NCI-H1694 treated with DMSO at 0.1 percent for 48 hours (cell line): Measurements from ENCODE around the gene BAHCC1.

Experiments
- DNase-seq: peaks from one replicate; lab custom pipeline; 2025; lab: John Stamatoyannopoulos, UW

The BAHCC1 gene

GRCh38 chr17:81427173-81428120 lies 32.2 kb downstream of the BAHCC1 start:
- DNase-seq = peak; percentile 70

- DNase-seq = no peak
These were observed 32.9 kb downstream of the BAHCC1 start for GRCh38 chr17:81428121-81428515.

GRCh38 chr17:81428516-81428915 lies 33.3 kb downstream of the BAHCC1 start:
- DNase-seq = no peak

- peak; percentile 86 for DNase-seq
These were observed 33.9 kb downstream of the BAHCC1 start for GRCh38 chr17:81428948-81429774.

DNA sequence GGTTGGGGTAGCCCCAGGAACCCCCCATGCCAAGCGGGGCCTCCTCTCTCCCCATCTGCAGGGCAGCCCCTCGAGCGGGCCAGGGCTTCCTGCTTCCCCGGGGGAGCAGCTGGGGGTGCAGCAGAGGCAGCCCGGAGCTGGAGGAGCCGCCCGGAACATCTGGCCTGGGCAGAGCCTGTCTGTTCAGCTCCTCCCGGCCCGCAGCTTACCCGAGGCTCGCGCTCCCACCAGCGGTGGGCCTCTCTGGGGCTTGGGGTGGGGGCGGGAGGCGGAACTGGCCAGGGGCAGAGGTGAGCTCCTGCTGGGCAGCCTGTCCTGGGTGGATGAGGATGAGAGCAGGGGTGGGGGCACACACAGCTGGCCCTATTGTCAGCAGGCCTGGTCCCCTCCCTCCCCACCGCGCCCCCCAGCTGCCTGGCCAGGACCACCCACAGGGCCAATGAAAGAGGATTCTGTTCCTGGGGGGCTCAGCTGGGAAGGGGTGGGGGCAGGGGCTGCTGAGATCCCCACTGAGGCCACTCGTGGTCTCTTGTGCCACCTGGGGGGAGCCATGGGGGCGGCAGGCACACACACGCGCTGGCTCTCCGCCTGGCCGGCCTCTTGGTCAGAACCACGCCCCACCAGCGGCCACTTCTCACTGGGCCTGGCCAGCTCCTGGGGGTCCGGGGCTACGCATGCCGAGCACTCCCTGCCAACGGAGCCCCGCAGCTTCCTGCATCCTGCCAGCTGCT lies 34.7 kb downstream of the BAHCC1 start:
- DNase-seq = peak; percentile 58

- DNase-seq = no peak
These were observed 36.6 kb downstream of the BAHCC1 start for GRCh38 chr17:81431545-81432482.

- DNase-seq = peak; percentile 92
These were observed 37.7 kb downstream of the BAHCC1 start for GRCh38 chr17:81432941-81433340.

DNA sequence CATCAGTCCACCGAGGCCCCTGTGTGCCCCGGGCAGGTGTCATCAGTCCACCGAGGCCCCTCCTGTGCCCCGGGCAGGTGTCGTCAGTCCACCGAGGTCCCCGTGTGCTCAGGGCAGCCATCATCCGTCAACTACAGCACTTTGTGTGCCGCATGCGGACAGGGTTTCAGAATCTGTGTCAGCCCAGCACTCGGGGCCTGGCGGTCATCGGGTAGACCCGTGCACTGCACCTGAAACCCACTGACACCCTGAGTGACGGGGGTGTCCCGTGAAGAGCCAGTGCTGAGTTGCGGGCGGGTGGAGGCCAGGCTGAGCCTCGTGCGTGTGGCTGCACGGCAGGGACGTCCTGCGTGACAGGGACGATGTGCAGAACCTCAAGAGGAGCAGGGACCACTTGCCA lies 38.4 kb downstream of the BAHCC1 start:
- DNase-seq = no peak

DNA sequence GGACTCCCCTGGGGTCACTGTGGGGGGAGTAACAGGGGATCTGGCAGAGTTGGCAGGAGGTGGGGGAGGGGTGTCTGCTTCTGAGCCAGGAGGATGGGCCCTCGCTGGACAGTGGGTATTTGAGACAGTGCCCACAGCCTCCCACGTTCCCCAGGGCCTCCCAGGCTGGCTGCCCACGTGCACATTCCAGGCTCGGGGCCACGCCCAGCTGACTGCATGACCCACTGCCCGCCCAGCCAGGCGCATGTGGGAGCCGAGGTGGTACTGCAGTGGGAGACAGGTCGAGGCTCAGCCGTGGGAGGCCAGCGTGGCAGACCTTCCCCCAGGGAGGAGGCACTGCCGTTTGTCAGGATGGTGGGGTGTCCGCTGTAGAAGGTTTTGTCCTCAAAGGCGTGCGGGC lies 38.8 kb downstream of the BAHCC1 start:
- DNase-seq = no peak

DNA sequence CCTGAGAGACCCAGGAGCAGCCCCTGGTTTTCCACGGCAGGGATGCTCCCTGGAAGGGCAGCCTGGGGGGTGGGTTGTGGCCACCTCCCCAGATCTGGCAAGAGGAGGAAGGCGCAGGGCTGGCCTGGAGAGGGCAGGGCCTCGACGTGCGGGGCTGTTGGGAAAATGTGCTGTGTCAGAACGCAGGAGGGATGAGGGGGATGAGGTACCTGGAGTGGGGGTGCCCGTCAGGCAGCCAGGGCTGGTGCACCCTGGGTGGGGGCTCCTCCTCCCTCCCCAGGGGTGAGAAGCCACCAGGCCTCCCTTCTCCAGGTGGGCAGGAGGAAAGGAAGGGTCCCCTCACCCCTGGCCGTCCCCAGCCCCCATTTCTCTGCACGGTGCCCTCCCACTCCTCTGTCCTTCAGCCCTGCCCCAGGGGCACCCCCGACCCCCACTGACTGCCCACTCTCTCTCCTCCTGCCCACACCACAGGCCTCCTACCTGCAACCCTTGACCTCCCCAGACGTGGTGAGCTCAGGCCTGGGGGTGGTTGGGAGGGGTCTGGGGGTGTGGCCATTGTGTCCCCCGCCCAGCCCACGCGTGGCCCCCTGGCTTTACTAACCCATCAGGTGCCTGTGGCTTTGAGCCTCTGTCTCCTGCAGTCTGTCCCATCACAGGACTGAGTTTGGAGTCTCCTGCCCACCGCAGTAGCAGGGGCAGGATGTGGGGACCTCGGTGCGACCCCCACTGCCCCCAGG lies 39.6 kb downstream of the BAHCC1 start:
- DNase-seq = no peak

DNA sequence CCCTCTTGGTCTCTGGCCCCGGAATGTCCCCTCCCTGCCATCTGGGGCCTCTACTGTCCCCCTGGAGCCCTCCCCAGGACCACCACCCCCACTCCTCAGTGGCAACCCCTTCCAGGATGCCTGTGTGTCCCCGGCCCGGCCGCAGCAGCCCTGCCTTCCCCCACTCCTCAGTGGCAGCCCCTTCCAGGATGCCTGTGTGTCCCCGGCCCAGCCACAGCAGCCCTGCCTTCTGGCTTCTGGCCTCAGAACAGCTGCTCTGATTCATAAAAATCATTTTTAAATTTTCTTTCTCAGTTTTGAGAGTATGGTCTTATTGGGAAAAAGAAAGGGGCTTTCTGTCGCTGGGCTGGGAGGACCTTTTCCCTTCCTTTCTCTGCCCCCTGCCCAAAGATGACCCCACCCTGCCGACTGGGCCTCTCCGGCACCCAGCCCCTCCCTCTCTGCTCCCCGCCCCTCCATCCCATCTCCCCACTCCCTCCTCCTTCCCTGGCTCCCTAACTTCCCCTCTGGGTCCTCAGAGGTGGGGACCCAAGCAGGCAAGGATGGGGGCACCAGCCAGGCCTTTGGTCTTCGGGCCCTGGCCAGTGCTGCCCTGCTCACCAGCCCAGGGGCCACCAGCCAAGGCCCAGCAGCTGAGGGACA lies 40.5 kb downstream of the BAHCC1 start:
- DNase-seq = peak; percentile 21

DNA sequence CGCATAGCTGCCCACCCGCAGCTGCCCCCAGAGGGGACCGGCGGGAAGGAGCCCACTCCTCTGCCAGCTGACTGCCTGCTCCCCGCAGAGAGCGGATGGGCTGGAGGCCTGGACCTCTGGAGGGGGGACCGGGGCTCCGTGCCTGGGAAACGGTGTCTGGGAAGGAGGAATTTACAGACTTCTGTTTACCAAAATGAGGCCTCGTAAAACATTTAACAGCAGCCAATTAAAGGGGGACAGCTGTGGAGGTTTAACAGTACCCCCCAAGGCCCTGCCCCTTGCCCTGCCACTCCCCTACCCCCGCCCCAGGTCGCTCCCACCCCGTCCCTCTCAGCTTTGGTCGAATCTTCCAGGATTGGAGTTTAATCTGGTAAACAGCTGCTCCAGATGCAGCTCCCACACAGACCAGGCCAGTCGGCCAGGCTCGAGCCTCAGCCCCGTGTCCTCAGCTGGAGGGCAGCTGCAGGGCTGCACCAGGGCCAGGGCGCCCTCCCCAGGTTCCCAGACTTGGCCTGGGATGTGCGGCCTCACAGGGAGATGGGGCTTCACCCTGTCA lies 41.1 kb downstream of the BAHCC1 start:
- no peak for DNase-seq

DNA sequence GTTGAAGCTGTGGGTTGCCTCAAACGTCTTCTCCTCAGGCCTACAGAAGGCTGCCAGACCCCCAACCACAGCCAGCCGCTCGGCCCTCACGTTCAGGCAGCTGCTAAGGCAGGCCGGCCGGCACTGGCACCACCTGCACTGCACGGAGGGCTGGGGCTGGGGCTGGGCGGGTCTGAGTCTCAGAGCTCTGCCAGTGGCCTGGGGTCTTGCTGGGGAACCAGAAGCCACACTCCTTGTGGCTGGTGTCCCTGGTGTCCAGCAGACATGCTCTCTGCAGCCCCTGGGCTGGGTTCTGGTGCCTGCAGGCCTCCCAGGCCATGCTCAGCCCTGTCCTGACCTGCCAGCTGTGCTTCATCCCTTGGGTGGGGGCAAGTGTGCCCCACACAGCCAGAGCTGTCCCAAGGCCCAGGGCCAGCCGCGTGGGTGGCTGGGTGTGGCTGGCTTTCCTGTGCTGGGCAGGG lies 42.0 kb downstream of the BAHCC1 start:
- no peak for DNase-seq

GRCh38 chr17:81438007-81438659 lies 42.9 kb downstream of the BAHCC1 start:
- no peak for DNase-seq

GRCh38 chr17:81438688-81439087 lies 43.4 kb downstream of the BAHCC1 start:
- no peak for DNase-seq

DNA sequence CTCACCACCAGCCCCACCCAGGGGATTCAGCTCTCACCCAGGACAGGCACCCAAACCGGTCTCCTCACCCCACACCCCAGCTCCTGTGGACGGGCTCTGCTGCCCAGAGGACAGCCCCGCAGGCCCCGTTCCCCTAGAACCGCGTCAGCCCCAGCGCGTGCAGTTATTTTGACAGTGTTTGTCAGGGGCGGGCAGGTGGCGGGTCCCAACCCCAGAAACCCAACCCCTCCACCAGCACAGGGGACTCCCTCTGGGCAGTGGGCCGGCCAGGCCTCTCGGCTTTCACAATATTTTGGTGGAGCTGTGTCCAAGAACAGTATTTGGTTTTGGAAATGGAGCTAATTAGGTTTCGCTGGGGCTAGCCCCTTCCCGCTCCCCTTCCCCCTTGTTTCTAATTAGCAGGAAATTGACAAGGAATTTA lies 44.8 kb downstream of the BAHCC1 start:
- DNase-seq = no peak

- DNase-seq = peak; percentile 66
These were observed 45.4 kb downstream of the BAHCC1 start for GRCh38 chr17:81440511-81441244.

DNA sequence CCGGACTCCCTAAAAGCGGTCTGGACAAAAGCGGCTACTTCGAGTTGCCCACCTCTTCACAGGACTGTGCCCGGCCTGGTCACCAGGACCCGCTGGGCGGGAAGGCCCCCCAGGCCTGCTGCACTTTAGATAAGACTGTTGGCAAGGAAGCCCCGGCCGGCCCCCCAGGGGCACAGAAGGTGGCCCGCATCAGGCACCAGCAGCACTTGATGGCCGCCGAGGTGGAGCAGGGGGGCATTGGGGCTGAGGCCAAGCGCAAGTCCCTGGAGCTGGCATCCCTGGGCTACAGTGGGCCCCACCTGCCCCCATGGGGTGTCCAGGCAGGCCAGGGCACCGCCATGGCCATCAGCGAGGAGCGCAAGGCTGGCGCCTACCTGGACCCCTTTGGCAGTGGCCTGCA lies 47.5 kb downstream of the BAHCC1 start:
- DNase-seq = no peak
